Caco-2 (cell line): Measurements from ENCODE around the gene HIPK2. TPM values are rescaled to one million over a fixed set of nuclear protein-coding genes. Genes with fewer than 3 reads are reported as not detected.

Experiments used
- BruUV-seq: library from RNA; stranded (reverse); fragments of 400-500 nt; replicated peaks from 2 replicates; lab custom pipeline; 2021; lab: Mats Ljungman, UMichigan
- CTCF ChIA-PET: fragments of 300-600 bp; sonication (Branson Sonifier 250); formaldehyde crosslinking; loops from one replicate; lab custom pipeline; 2022; ENCODE audit warnings: antibody characterized with exemption; lab: Charles Lee
- POLR2A ChIA-PET: fragments of 300-600 bp; sonication (Branson Sonifier 250); formaldehyde crosslinking; loops from one replicate; lab custom pipeline; 2022; ENCODE audit warnings: antibody characterized with exemption; lab: Charles Lee
- DNase-seq, 2 experiments: peaks; one replicate each; pipeline versions ENCODE4 v3.0.0 to v3.0.0-alpha.2; 2020 to 2022
- H3K27me3 ChIP-seq: replicated peaks from 2 replicates; pipeline ENCODE4 v1.6.0; 2011; ENCODE audit warnings: low read length; ENCODE audit not compliant: control insufficient read depth, insufficient read depth
- H3K36me3 ChIP-seq: 2 replicates; pipeline ENCODE4 v1.5.1; 2011; ENCODE audit warnings: low read length; ENCODE audit not compliant: control insufficient read depth, insufficient read depth
- H3K4me1 ChIP-seq: fragments of 250-450 bp; sonication (Bioruptor Pico); 2 replicates; pipeline ENCODE4 v1.5.1; 2020; ENCODE audit warnings: mild to moderate bottlenecking
- H3K4me3 ChIP-seq: 2 replicates; pipeline ENCODE4 v1.5.1; 2011; ENCODE audit warnings: low read depth, mild to moderate bottlenecking, control low read depth, low read length
- H3K9me3 ChIP-seq: fragments of 250-450 bp; sonication (Bioruptor Pico); 2 replicates; pipeline ENCODE4 v1.5.1; 2020; ENCODE audit warnings: mild to moderate bottlenecking, moderate library complexity
- H3K27ac Mint-ChIP-seq: one replicate; pipeline ENCODE4 v1.8.0; 2022; ENCODE audit warnings: mixed read lengths; ENCODE audit not compliant: unreplicated experiment
- H3K27me3 Mint-ChIP-seq: one replicate; pipeline ENCODE4 v1.8.0; 2022; ENCODE audit warnings: mixed read lengths; ENCODE audit not compliant: insufficient read depth, unreplicated experiment
- H3K36me3 Mint-ChIP-seq: one replicate; pipeline ENCODE4 v1.8.0; 2022; ENCODE audit warnings: mild to moderate bottlenecking, mixed read lengths; ENCODE audit not compliant: insufficient read depth, unreplicated experiment
- H3K4me1 Mint-ChIP-seq: one replicate; pipeline ENCODE4 v1.8.0; 2022; ENCODE audit warnings: low read depth, mixed read lengths; ENCODE audit not compliant: unreplicated experiment
- H3K4me3 Mint-ChIP-seq: one replicate; pipeline ENCODE4 v1.8.0; 2022; ENCODE audit warnings: mild to moderate bottlenecking, moderate library complexity, mixed read lengths; ENCODE audit not compliant: unreplicated experiment
- H3K9me3 Mint-ChIP-seq: one replicate; pipeline ENCODE4 v1.8.0; 2022; ENCODE audit warnings: mixed read lengths; ENCODE audit not compliant: unreplicated experiment
- CTCF ChIP-seq, 2 experiments: fragments of 200-600 bp in 1 of 2; IDR thresholded peaks; 1 replicate in 1 of 2; 2 replicates in 1 of 2; pipeline versions ENCODE4 v1.5.1 to v1.8.0; 2011 to 2022; ENCODE audit warnings: antibody characterized with exemption in 1 of 2, control low read depth in 1 of 2, inconsistent platforms in 1 of 2, low read depth in 1 of 2, low read length in 1 of 2, mild to moderate bottlenecking in 1 of 2, moderate library complexity in 1 of 2; ENCODE audit not compliant: insufficient read depth in 1 of 2, severe bottlenecking in 1 of 2, unreplicated experiment in 1 of 2
- intact Hi-C: fragments of 100-400 bp; cut with micrococcal nuclease; formaldehyde crosslinking; loops from one replicate; pipeline ENCODE4 v1.10.0; 2022; ENCODE audit not compliant: unreplicated experiment
- total RNA-seq: library from RNA; stranded (reverse); gene quantifications from 2 replicates; pipeline ENCODE4 v1.2.3, GENCODE V29; 2022

HIPK2 gene
- total RNA-seq, 1 experiment from 2014 or later = 42.8 TPM

GRCh38 chr7:139548302-139549028 lies 229.3 kb downstream of the HIPK2 start:
- Mint-ChIP-seq H3K4me1 (peaks cover 11% of the 10 kb centered on the region), H3K27ac (no peak overlapping the region), H3K27me3 (no peaks in the 10 kb centered on the region), H3K4me3 (no peak overlapping the region), H3K36me3 (no peaks in the 10 kb centered on the region), H3K9me3 (peaks cover 9% of the 10 kb centered on the region)
- Histone ChIP-seq H3K4me3 (no peak overlapping the region), H3K36me3 (no peaks in the 10 kb centered on the region), H3K9me3 (no peaks in the 10 kb centered on the region), H3K27me3 (no peaks in the 10 kb centered on the region), H3K4me1 (no peaks in the 10 kb centered on the region)
- TF ChIP-seq CTCF (IDR thresholded peaks at IDR 0.05; ENCODE audit: insufficient read depth in 1 of 2, low read depth in 1 of 2, low read length in 1 of 2, severe bottlenecking in 1 of 2, unreplicated experiment in 1 of 2) = no peak
- no TSS peak for BruUV-seq
- DNase-seq = no peak
- POLR2A ChIA-PET = no interaction called here
- CTCF ChIA-PET = no interaction called here
- intact Hi-C loops = no loop called here

- Mint-ChIP-seq H3K4me3 (no peak overlapping the region), H3K9me3 (no peaks in the 10 kb centered on the region), H3K27ac (no peak overlapping the region), H3K36me3 (no peaks in the 10 kb centered on the region), H3K27me3 (no peaks in the 10 kb centered on the region), H3K4me1 (no peaks in the 10 kb centered on the region)
- TF ChIP-seq CTCF (IDR thresholded peaks at IDR 0.05; ENCODE audit: insufficient read depth in 1 of 2, low read depth in 1 of 2, low read length in 1 of 2, severe bottlenecking in 1 of 2, unreplicated experiment in 1 of 2) = no peak
- Histone ChIP-seq H3K27me3 (no peaks in the 10 kb centered on the region), H3K4me3 (no peak overlapping the region), H3K4me1 (no peaks in the 10 kb centered on the region), H3K36me3 (no peaks in the 10 kb centered on the region), H3K9me3 (no peaks in the 10 kb centered on the region)
- ChIA-PET POLR2A (no interaction called here), CTCF (no interaction called here)
- no TSS peak for BruUV-seq
- intact Hi-C loops = no loop called here
- no peak for DNase-seq
These were observed 233.2 kb downstream of the HIPK2 start for GRCh38 chr7:139544645-139545044.

- Mint-ChIP-seq H3K27me3 (no peaks in the 10 kb centered on the region), H3K9me3 (no peaks in the 10 kb centered on the region), H3K27ac (no peak overlapping the region), H3K36me3 (no peaks in the 10 kb centered on the region), H3K4me1 (no peaks in the 10 kb centered on the region), H3K4me3 (no peak overlapping the region)
- TF ChIP-seq CTCF (IDR thresholded peaks at IDR 0.05; ENCODE audit: insufficient read depth in 1 of 2, low read depth in 1 of 2, low read length in 1 of 2, severe bottlenecking in 1 of 2, unreplicated experiment in 1 of 2) = no peak
- DNase-seq = no peak
- no peaks in the 10 kb centered on the region for H3K9me3 ChIP-seq
- ChIA-PET CTCF (no interaction called here), POLR2A (no interaction called here)
- H3K27me3 ChIP-seq = no peaks in the 10 kb centered on the region
- no peaks in the 10 kb centered on the region for H3K36me3 ChIP-seq
- H3K4me3 ChIP-seq = no peak overlapping the region
- intact Hi-C loops = no loop called here
- no TSS peak for BruUV-seq
- H3K4me1 ChIP-seq = no peaks in the 10 kb centered on the region
These were observed 233.8 kb downstream of the HIPK2 start for GRCh38 chr7:139543801-139544603.
